GM21390 (cell line): ENCODE data around the gene MCMBP.
"Not testable (repeated sequence)": the region's sequence is repeated elsewhere in the genome, so short reads cannot be mapped to it uniquely, and the experiment has no call there.

Experiments
- ATAC-seq: cut with Tn5 transposase; IDR thresholded peaks from one replicate; pipeline ENCODE4 v1.9.1; 2021; ENCODE audit not compliant: unreplicated experiment

Gene MCMBP, protein sequence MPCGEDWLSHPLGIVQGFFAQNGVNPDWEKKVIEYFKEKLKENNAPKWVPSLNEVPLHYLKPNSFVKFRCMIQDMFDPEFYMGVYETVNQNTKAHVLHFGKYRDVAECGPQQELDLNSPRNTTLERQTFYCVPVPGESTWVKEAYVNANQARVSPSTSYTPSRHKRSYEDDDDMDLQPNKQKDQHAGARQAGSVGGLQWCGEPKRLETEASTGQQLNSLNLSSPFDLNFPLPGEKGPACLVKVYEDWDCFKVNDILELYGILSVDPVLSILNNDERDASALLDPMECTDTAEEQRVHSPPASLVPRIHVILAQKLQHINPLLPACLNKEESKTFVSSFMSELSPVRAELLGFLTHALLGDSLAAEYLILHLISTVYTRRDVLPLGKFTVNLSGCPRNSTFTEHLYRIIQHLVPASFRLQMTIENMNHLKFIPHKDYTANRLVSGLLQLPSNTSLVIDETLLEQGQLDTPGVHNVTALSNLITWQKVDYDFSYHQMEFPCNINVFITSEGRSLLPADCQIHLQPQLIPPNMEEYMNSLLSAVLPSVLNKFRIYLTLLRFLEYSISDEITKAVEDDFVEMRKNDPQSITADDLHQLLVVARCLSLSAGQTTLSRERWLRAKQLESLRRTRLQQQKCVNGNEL

GRCh38 chr10:119872610-119872859 is at the start of gene MCMBP:
MCMBP (minus strand) TSS chr10:119872843; CDS start chr10:119872584, 259 bp downstream.
- peak; percentile 18 for ATAC-seq

DNA sequence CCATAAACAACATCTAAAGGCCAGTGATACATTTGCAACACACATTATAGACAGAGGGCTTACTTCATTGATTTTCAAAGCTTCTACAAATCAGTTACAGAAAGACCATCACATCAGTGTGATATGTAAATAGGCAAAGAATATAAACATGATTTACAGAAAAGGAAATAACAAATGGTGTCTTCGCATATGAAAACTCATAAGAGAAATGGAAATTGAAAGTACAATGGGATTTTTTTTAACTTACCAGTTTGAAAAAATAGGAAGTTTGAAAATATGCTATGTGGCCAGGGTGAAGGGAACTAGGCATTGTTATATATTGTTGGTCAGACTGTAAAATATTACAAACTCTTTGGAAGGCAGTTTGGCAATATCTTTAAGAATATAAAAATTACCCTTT is 47.2 kb upstream of the MCMBP start:
- ATAC-seq, result peak; percentile 70

GRCh38 chr10:119919271-119919670 is 46.6 kb upstream of the MCMBP start:
- no peak for ATAC-seq

GRCh38 chr10:119917777-119918176 is 45.1 kb upstream of the MCMBP start:
- ATAC-seq, result no peak

- ATAC-seq, result no peak
Observed at GRCh38 chr10:119910689-119911088, 38.0 kb upstream of the MCMBP start.

DNA sequence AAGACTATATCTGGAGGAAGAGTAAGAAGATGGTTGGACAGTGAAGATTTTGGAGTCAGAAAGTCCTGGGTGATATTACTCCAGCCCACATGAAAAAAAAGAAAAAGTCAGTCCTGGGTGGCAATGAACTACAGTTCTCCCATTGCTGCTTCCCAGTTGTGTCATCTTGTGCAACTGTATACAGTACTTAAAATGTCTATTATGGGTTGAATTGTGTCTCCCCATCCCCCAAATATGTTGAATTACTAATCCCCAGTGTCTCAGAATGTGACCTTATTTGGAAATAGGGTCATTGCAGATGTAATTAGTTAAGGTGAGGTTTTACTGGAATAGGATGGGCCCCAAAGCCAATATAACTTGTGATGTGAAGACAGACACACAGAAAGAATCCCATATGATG is 35.5 kb upstream of the MCMBP start:
- no peak for ATAC-seq

DNA sequence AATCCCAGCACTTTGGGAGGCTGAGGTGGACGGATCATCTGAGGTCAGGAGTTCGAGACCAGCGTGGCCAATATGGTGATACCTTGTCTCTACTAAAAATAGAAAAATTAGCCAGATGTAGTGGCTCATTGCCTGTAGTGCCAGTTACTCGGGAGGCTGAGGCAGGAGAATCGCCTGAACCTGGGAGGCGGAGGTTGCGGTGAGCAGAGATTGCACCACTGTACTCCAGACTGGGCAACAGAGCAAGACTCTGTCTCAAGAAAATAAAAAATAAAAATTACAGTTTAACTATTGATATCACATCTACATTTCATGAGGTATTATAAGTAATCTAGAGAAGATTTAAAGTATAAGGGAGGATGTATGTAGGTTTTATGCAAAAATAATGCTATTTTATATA is 35.1 kb upstream of the MCMBP start:
- ATAC-seq, result not testable (repeated sequence)

DNA sequence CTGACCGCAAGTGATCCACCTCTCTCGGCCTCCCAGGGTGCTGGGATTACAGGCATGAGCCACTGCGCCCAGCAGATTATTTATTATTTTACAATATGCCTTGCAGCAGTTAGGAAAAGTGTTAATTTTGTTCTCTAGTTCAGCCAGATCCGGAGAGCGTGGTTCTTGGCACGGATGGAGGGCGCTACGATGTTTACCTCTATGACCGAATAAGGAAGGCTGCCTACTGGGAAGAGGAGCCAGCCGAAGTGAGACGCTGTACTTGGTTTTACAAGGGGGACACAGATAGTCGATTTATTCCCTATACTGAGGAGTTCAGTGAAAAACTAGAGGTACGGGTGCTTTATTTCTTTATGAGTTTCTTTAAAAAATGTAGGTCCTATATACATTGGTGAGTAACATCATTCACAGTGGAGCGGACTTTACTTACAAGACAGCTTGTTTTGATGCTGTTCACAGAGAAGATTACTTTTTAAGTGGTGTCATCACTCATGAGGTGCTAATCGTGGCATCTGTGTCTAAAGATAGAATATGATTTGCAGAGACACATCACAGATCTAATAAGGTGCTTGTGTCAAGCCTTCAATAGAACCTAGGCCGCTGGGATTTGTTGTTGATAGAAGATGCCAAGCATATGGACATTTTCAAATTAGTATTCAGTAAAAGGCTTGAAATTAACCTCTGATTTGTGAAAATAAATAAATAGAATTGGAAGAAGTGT is 31.5 kb upstream of the MCMBP start:
- no peak for ATAC-seq

GRCh38 chr10:119898577-119898976 is 25.9 kb upstream of the MCMBP start:
- ATAC-seq, result no peak

- ATAC-seq, result no peak
Observed at GRCh38 chr10:119896937-119897770, 24.5 kb upstream of the MCMBP start.

DNA sequence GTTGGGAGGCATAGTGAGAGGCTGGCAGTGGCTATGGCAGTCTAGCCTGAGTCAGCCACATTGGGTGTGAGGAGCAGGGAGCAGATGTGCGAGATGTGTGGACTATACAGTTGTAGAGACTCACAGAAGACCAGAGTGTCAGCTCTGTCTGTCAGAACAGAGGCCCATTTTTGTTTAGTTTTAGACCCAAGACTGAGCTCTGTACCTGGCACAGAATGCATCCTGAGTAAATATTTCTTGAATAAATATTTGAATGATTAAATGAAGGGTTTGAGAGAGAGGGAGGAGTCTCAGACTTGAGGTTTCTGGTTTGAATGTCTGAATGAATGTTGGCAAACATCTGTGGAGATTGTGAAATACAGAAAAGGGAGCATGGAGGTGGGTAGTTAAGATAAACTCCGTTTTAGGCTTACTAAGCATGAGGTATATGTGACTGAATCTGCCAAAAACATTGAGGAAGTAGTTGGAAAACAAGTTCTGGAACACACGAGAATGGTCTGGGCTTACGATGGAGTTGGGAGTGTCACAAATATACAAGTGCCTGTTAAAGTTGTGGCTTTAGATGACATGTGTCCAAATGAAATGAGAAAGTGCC is 23.5 kb upstream of the MCMBP start:
- no peak for ATAC-seq

- ATAC-seq, result no peak
Observed at GRCh38 chr10:119893845-119894427, 21.3 kb upstream of the MCMBP start.

GRCh38 chr10:119893074-119893473 is 20.4 kb upstream of the MCMBP start:
- ATAC-seq, result no peak

DNA sequence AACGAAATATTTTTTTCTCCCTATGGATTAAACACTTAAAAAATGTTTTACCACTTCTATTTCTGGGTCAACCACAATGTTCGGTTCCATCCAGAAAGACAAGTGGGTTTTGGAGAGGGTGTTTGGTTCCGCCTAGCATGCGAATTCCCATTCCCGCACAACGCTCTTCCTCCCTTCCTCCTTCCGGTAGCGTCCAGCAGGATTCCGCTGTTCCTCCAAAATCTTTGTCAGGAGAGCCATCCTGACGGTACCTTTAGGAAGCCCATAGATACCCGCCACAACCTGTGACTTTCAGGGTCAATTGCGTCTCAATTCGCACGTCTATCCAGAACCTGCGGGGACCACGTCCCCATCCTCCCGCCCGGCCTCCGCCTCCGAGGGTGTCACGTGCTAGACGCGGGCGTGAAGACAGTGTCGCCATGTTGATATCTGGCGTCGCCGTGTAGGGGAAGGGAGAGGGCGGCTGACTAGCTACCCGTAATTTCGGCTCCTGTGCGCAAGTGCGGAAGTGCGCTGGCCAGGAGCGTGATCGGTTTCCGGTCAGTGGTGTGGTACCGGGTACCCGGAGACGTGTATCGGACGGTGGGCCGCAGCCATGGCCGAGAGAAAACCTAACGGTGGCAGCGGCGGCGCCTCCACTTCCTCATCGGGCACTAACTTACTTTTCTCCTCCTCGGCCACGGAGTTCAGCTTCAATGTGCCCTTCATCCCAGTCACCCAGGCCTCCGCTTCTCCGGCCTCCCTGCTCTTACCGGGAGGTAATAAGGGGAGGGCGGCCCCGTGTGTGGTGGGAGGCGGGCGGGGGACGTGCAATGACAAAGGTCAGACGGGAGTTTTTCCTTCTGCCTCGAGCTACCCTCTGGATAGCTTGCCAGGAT is 19.8 kb upstream of the MCMBP start, which contains the start of gene SEC23IP:
Gene SEC23IP, plus strand, starts transcription at position 543 of the 878 bp plus-strand sequence. Its CDS starts 53 bp downstream, at position 596.
- peak; percentile 98 for ATAC-seq

- not testable (repeated sequence) for ATAC-seq
Observed at GRCh38 chr10:119891849-119892187, 19.2 kb upstream of the MCMBP start.

GRCh38 chr10:119890307-119890706 is 17.7 kb upstream of the MCMBP start:
- ATAC-seq, result not testable (repeated sequence)

DNA sequence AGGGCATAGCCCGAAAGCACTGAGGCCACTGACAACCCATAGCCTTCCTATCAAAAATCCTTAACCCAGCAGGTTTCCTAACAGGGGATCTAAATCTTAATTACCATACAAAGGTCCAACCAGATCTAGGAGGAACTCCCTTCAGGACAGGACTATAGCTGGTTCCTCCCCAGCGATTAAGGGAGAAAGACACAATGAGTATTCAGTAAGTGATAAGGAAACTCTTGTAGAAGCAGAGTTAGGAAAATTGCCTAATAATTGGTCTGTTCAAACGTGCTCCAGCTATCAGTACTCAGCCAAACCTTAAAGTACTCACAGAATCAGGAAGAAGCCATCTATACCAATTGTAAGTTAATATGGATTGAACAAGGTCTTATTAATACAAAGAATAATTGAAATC is 16.6 kb upstream of the MCMBP start:
- not testable (repeated sequence) for ATAC-seq

- not testable (repeated sequence) for ATAC-seq
Observed at GRCh38 chr10:119888715-119889114, 16.1 kb upstream of the MCMBP start.

DNA sequence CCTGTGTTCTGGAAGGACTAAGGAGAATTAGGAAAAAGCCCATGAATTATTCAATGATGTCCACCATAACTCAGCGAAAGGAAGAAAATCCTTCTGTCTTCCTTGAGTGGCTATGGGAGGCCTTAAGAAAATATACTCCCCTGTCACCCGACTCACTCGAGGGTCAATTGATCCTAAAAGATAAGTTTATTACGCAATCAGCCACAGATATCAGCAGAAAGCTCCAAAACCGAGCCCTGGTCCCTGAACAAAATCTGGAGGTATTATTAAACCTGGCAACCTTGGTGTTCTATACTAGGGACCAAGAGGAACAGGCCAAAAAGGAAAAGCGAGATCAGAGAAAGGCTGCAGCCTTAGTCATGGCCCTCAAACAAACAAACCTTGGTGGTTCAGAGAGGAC is 13.4 kb upstream of the MCMBP start:
- ATAC-seq, result not testable (repeated sequence)
